ENCODE data around the gene MYCBP2.

MYCBP2 gene

DNA sequence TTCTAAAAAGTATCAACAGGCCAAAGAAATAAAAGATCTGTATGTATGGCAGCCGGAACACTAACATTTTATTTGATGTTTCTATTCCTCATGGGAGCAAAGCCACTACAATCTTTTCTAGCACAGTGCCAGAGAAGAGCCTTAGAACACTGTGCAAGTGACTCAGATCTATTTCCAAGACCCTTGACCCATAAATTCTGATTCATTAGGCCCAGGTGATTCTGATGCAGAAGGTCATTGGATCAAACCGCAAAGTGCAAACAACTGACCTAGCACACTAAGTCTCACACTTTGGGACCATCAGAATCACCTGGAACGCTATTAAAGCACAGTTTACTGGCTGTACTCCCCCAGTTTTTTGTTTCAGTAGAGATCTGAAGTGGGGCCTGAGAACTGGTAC is 87.6 kb downstream of the MYCBP2 start:
- TF ChIP-seq SUZ12 (IDR thresholded peaks at IDR 0.05; ENCODE audit: extremely low read depth, insufficient read depth, insufficient read length), result no peak
- TF ChIP-seq YY1 (IDR thresholded peaks at IDR 0.05; ENCODE audit: insufficient read depth, insufficient read length), result no peak
- TF ChIP-seq ZNF274 (IDR thresholded peaks at IDR 0.05; ENCODE audit: low read depth, low read length), result no peak
- DNase-seq (ENCODE audit: low read depth, low spot score), result no peak
- Histone ChIP-seq H3K4me3 (ENCODE audit: insufficient read length, low read depth) (no peak overlapping the region), H3K9me3 (ENCODE audit: insufficient read depth, low read length) (no peaks in the 10 kb centered on the region), H3K4me1 (ENCODE audit: insufficient read depth, insufficient read length) (no peaks in the 10 kb centered on the region), H3K36me3 (ENCODE audit: insufficient read depth, insufficient read length, low read length) (peaks cover 7% of the 10 kb centered on the region), H3K9ac (ENCODE audit: insufficient read length, low read depth) (no peak overlapping the region), H3K27me3 (ENCODE audit: insufficient read depth, insufficient read length) (no peaks in the 10 kb centered on the region)

GRCh38 chr13:77235456-77236022 is 91.4 kb downstream of the MYCBP2 start:
- no peaks in the 10 kb centered on the region for H3K36me3 ChIP-seq (ENCODE audit: insufficient read depth, insufficient read length, low read length)
- H3K27me3 ChIP-seq (ENCODE audit: insufficient read depth, insufficient read length), result no peaks in the 10 kb centered on the region
- no peak overlapping the region for H3K4me3 ChIP-seq (ENCODE audit: insufficient read length, low read depth)
- no peaks in the 10 kb centered on the region for H3K4me1 ChIP-seq (ENCODE audit: insufficient read depth, insufficient read length)
- no peaks in the 10 kb centered on the region for H3K9me3 ChIP-seq (ENCODE audit: insufficient read depth, low read length)
- TF ChIP-seq ZNF274 (IDR thresholded peaks at IDR 0.05; ENCODE audit: low read depth, low read length), result no peak
- TF ChIP-seq SUZ12 (IDR thresholded peaks at IDR 0.05; ENCODE audit: extremely low read depth, insufficient read depth, insufficient read length), result no peak
- TF ChIP-seq YY1 (IDR thresholded peaks at IDR 0.05; ENCODE audit: insufficient read depth, insufficient read length), result no peak
- no peak overlapping the region for H3K9ac ChIP-seq (ENCODE audit: insufficient read length, low read depth)
- no peak for DNase-seq (ENCODE audit: low read depth, low spot score)

DNA sequence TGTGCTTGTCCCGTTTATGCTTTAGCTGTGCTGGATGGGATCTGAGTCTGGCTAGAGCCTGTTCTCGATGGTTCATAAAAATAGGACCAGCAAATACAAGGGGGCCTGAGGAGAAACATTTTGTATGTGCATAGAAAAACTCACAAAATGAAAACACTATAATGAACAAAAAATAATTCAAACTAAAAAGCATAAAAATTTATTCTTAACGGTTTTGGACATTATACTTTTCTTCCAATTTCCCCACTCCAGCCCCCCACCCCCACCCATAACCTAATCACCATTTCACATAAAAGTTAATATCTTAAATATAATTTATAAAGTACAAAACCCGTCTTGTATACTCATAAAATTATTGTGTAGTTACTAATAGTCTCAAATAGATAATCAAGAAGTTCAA is 93.7 kb downstream of the MYCBP2 start:
- Histone ChIP-seq H3K9ac (ENCODE audit: insufficient read length, low read depth) (no peak overlapping the region), H3K4me3 (ENCODE audit: insufficient read length, low read depth) (no peak overlapping the region), H3K36me3 (ENCODE audit: insufficient read depth, insufficient read length, low read length) (no peaks in the 10 kb centered on the region), H3K9me3 (ENCODE audit: insufficient read depth, low read length) (no peaks in the 10 kb centered on the region), H3K27me3 (ENCODE audit: insufficient read depth, insufficient read length) (no peaks in the 10 kb centered on the region), H3K4me1 (ENCODE audit: insufficient read depth, insufficient read length) (no peaks in the 10 kb centered on the region)
- TF ChIP-seq YY1 (IDR thresholded peaks at IDR 0.05; ENCODE audit: insufficient read depth, insufficient read length) (no peak), SUZ12 (IDR thresholded peaks at IDR 0.05; ENCODE audit: extremely low read depth, insufficient read depth, insufficient read length) (no peak), ZNF274 (IDR thresholded peaks at IDR 0.05; ENCODE audit: low read depth, low read length) (no peak)
- DNase-seq (ENCODE audit: low read depth, low spot score), result no peak

DNA sequence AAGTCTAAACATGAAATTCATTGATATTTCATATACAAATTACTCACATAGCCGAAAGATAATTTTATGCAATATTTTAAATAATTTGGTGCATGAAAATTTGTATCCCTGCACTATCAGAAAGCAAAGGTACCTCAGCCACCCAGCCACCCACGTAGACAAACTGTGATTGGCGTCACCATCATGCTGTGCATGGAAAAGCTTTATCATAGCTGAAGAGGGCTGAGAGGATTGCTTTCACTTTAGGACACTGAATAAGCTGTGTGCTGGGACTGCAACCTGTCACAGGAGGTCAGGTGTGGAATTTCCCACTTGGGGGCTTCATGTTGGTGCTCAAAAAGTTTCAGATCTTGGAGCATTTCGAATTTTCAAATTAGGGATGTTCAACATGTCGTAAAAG is 96.3 kb downstream of the MYCBP2 start:
- no peaks in the 10 kb centered on the region for H3K9me3 ChIP-seq (ENCODE audit: insufficient read depth, low read length)
- no peak for DNase-seq (ENCODE audit: low read depth, low spot score)
- no peaks in the 10 kb centered on the region for H3K36me3 ChIP-seq (ENCODE audit: insufficient read depth, insufficient read length, low read length)
- H3K9ac ChIP-seq (ENCODE audit: insufficient read length, low read depth), result no peak overlapping the region
- H3K4me1 ChIP-seq (ENCODE audit: insufficient read depth, insufficient read length), result no peaks in the 10 kb centered on the region
- H3K4me3 ChIP-seq (ENCODE audit: insufficient read length, low read depth), result no peak overlapping the region
- H3K27me3 ChIP-seq (ENCODE audit: insufficient read depth, insufficient read length), result no peaks in the 10 kb centered on the region
- TF ChIP-seq SUZ12 (IDR thresholded peaks at IDR 0.05; ENCODE audit: extremely low read depth, insufficient read depth, insufficient read length) (no peak), ZNF274 (IDR thresholded peaks at IDR 0.05; ENCODE audit: low read depth, low read length) (no peak)

GRCh38 chr13:77225946-77226345 is 100.9 kb downstream of the MYCBP2 start:
- no peaks in the 10 kb centered on the region for H3K27me3 ChIP-seq (ENCODE audit: insufficient read depth, insufficient read length)
- no peak overlapping the region for H3K9ac ChIP-seq (ENCODE audit: insufficient read length, low read depth)
- H3K4me3 ChIP-seq (ENCODE audit: insufficient read length, low read depth), result no peak overlapping the region
- no peaks in the 10 kb centered on the region for H3K9me3 ChIP-seq (ENCODE audit: insufficient read depth, low read length)
- no peaks in the 10 kb centered on the region for H3K4me1 ChIP-seq (ENCODE audit: insufficient read depth, insufficient read length)
- no peak for TF ChIP-seq SUZ12 (IDR thresholded peaks at IDR 0.05; ENCODE audit: extremely low read depth, insufficient read depth, insufficient read length)
- TF ChIP-seq ZNF274 (IDR thresholded peaks at IDR 0.05; ENCODE audit: low read depth, low read length), result no peak
- no peak for TF ChIP-seq YY1 (IDR thresholded peaks at IDR 0.05; ENCODE audit: insufficient read depth, insufficient read length)
- no peak for DNase-seq (ENCODE audit: low read depth, low spot score)
- no peaks in the 10 kb centered on the region for H3K36me3 ChIP-seq (ENCODE audit: insufficient read depth, insufficient read length, low read length)

DNA sequence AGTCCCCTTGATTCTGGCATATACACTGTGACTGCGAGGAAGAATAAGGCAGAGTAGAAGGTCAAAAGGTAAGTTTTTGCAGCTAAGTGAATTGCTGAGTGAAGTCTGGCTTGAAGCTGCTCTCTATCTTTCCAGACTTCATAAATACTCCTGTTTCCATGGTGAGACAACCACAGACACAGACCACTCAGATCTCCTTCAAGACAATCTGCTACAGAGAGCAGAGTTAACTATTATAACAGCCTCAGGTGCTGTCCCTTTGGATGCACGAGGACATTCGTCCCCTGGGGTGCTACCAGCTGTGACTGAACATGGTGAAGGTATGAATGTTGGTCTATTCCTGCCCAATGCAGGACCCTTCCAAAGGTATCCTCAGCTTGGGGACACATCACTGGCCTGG is 104.0 kb downstream of the MYCBP2 start:
- H3K36me3 ChIP-seq (ENCODE audit: insufficient read depth, insufficient read length, low read length), result no peaks in the 10 kb centered on the region
- no peaks in the 10 kb centered on the region for H3K27me3 ChIP-seq (ENCODE audit: insufficient read depth, insufficient read length)
- no peak overlapping the region for H3K4me3 ChIP-seq (ENCODE audit: insufficient read length, low read depth)
- no peak for TF ChIP-seq SUZ12 (IDR thresholded peaks at IDR 0.05; ENCODE audit: extremely low read depth, insufficient read depth, insufficient read length)
- no peak for TF ChIP-seq YY1 (IDR thresholded peaks at IDR 0.05; ENCODE audit: insufficient read depth, insufficient read length)
- no peak for TF ChIP-seq ZNF274 (IDR thresholded peaks at IDR 0.05; ENCODE audit: low read depth, low read length)
- H3K9me3 ChIP-seq (ENCODE audit: insufficient read depth, low read length), result no peaks in the 10 kb centered on the region
- H3K4me1 ChIP-seq (ENCODE audit: insufficient read depth, insufficient read length), result no peaks in the 10 kb centered on the region
- H3K9ac ChIP-seq (ENCODE audit: insufficient read length, low read depth), result no peak overlapping the region
- DNase-seq (ENCODE audit: low read depth, low spot score), result no peak

DNA sequence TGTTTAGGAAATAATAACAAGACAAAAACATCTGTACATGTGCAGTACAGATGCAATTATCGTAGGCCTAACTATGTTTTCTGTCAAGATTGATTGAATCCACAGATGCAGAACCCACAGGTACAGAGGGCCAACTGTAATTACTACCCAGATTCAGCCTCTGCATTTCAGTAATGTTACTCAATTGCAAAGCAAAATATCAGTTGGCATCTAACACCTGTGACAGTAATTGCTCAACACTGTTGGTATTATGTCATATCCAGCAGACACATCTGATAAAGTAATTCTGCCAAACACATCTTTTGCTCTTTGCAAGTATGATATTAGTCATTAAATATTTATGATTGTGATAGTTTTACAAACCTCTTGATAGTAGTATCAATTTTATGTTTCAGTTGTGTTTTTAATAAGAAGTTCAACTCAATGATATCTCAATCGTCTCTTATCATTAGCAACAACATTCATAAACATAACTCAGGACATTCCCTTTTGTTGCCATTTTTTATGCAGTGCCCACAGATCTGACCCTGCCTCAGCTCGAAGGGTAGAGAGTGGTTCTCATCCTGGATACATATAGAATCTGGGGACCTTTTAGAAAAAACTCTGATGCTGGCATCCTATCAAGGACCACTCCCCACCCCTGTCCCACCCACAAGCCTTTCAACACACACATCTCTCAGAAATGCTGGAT is 104.7 kb downstream of the MYCBP2 start:
- no peaks in the 10 kb centered on the region for H3K9me3 ChIP-seq (ENCODE audit: insufficient read depth, low read length)
- TF ChIP-seq SUZ12 (IDR thresholded peaks at IDR 0.05; ENCODE audit: extremely low read depth, insufficient read depth, insufficient read length), result no peak
- TF ChIP-seq ZNF274 (IDR thresholded peaks at IDR 0.05; ENCODE audit: low read depth, low read length), result no peak
- TF ChIP-seq YY1 (IDR thresholded peaks at IDR 0.05; ENCODE audit: insufficient read depth, insufficient read length), result no peak
- no peak overlapping the region for H3K4me3 ChIP-seq (ENCODE audit: insufficient read length, low read depth)
- DNase-seq (ENCODE audit: low read depth, low spot score), result no peak
- peaks cover 2% of the 10 kb centered on the region for H3K36me3 ChIP-seq (ENCODE audit: insufficient read depth, insufficient read length, low read length)
- no peaks in the 10 kb centered on the region for H3K27me3 ChIP-seq (ENCODE audit: insufficient read depth, insufficient read length)
- H3K4me1 ChIP-seq (ENCODE audit: insufficient read depth, insufficient read length), result no peaks in the 10 kb centered on the region
- H3K9ac ChIP-seq (ENCODE audit: insufficient read length, low read depth), result no peak overlapping the region
